Activated naive CD8-positive, alpha-beta T cell treated with anti-CD3 and anti-CD28 coated beads, Interleukin-2, amount 50 U/mL, for 16 hours (primary cell): ENCODE measurements around the gene FBXL2.
"Not testable (repeated sequence)": the region's sequence is repeated elsewhere in the genome, so short reads cannot be mapped to it uniquely, and the experiment has no call there.

Source experiments
- DNase-seq: peaks from one replicate; pipeline ENCODE4 v3.0.0-alpha.2; 2020; ENCODE audit warnings: low read depth, low spot score

FBXL2 gene

GRCh38 chr3:33428734-33429133, 151.5 kb downstream of the FBXL2 start:
- DNase-seq: no peak

- not testable (repeated sequence) for DNase-seq
These were observed 152.1 kb downstream of the FBXL2 start for GRCh38 chr3:33429306-33429705.

GRCh38 chr3:33430061-33430460, 152.8 kb downstream of the FBXL2 start:
- DNase-seq: no peak

GRCh38 chr3:33430571-33430970, 153.3 kb downstream of the FBXL2 start:
- no peak for DNase-seq

- DNase-seq: no peak
These were observed 156.6 kb downstream of the FBXL2 start for GRCh38 chr3:33433843-33434242.
